Endothelial cell of umbilical vein (primary cell): ENCODE results near the gene OR10A3.

Experiments used
- CTCF ChIP-seq, 2 donors: IDR thresholded peaks; 1 replicate in 1 of 2; 2 replicates in 1 of 2; pipeline ENCODE4 v1.5.1; 2011; ENCODE audit warnings: low read length in 2 of 2, mild to moderate bottlenecking in 2 of 2, moderate library complexity in 2 of 2, control low read depth in 1 of 2, inconsistent platforms in 1 of 2, low read depth in 1 of 2; ENCODE audit not compliant: insufficient read depth in 1 of 2; ENCODE audit errors: extremely low read depth in 1 of 2
- GATA2 ChIP-seq: IDR thresholded peaks from 2 replicates; pipeline ENCODE4 v1.7.0; 2011; ENCODE audit warnings: low read depth, mild to moderate bottlenecking, moderate library complexity, mixed read lengths, low read length; ENCODE audit not compliant: insufficient read length, insufficient read depth
- MYC ChIP-seq: IDR thresholded peaks from one replicate; pipeline ENCODE4 v1.6.1; 2011; ENCODE audit warnings: mild to moderate bottlenecking, low read depth, low read length

GRCh38 chr11:7889985-7890384 lies 51.5 kb downstream of the OR10A3 start:
- TF ChIP-seq CTCF (IDR thresholded peaks at IDR 0.05; ENCODE audit: extremely low read depth in 1 of 2, insufficient read depth in 1 of 2, low read depth in 1 of 2, low read length in 2 of 2) (no peak), GATA2 (no peak), MYC (no peak)
